ENCODE measurements around the gene ZNF557.

ZNF557 gene

GRCh38 chr19:7109678-7110289, 40.3 kb downstream of the ZNF557 start:
- DNase-seq (ENCODE audit: low read depth in 2 of 2): peak in 1 of 2 donors; percentile 39
- H3K4me3 ChIP-seq (replicated peaks in 1 of 2; ENCODE audit: low read depth in 2 of 2, low read length in 2 of 2): no peak overlapping the region
- no peak for TF ChIP-seq CTCF (IDR thresholded peaks at IDR 0.05; ENCODE audit: low read depth, low read length)

GRCh38 chr19:7112675-7113074, 43.2 kb downstream of the ZNF557 start:
- no peak for TF ChIP-seq CTCF (IDR thresholded peaks at IDR 0.05; ENCODE audit: low read depth, low read length)
- DNase-seq (ENCODE audit: low read depth in 2 of 2): no peak
- no peak overlapping the region for H3K4me3 ChIP-seq (replicated peaks in 1 of 2; ENCODE audit: low read depth in 2 of 2, low read length in 2 of 2)

- no peak for TF ChIP-seq CTCF (IDR thresholded peaks at IDR 0.05; ENCODE audit: low read depth, low read length)
- DNase-seq (ENCODE audit: low read depth in 2 of 2): no peak
- no peak overlapping the region for H3K4me3 ChIP-seq (replicated peaks in 1 of 2; ENCODE audit: low read depth in 2 of 2, low read length in 2 of 2)
Observed at GRCh38 chr19:7113233-7113632, 43.7 kb downstream of the ZNF557 start.

- H3K4me3 ChIP-seq (replicated peaks in 1 of 2; ENCODE audit: low read depth in 2 of 2, low read length in 2 of 2): no peak overlapping the region
- no peak for DNase-seq (ENCODE audit: low read depth in 2 of 2)
- no peak for TF ChIP-seq CTCF (IDR thresholded peaks at IDR 0.05; ENCODE audit: low read depth, low read length)
Observed at GRCh38 chr19:7115721-7116120, 46.2 kb downstream of the ZNF557 start.

GRCh38 chr19:7117248-7117647, 47.7 kb downstream of the ZNF557 start:
- no peak overlapping the region for H3K4me3 ChIP-seq (replicated peaks in 1 of 2; ENCODE audit: low read depth in 2 of 2, low read length in 2 of 2)
- no peak for DNase-seq (ENCODE audit: low read depth in 2 of 2)
- TF ChIP-seq CTCF (IDR thresholded peaks at IDR 0.05; ENCODE audit: low read depth, low read length): no peak

- no peak for TF ChIP-seq CTCF (IDR thresholded peaks at IDR 0.05; ENCODE audit: low read depth, low read length)
- DNase-seq (ENCODE audit: low read depth in 2 of 2): no peak
- H3K4me3 ChIP-seq (replicated peaks in 1 of 2; ENCODE audit: low read depth in 2 of 2, low read length in 2 of 2): no peak overlapping the region
Observed at GRCh38 chr19:7119582-7119981, 50.1 kb downstream of the ZNF557 start.

GRCh38 chr19:7120499-7120898, 51.0 kb downstream of the ZNF557 start:
- TF ChIP-seq CTCF (IDR thresholded peaks at IDR 0.05; ENCODE audit: low read depth, low read length): no peak
- H3K4me3 ChIP-seq (replicated peaks in 1 of 2; ENCODE audit: low read depth in 2 of 2, low read length in 2 of 2): no peak overlapping the region
- DNase-seq (ENCODE audit: low read depth in 2 of 2): no peak

Data from cardiac fibroblast (primary cell).